GM18868 (cell line): ENCODE results near the gene TPRA1.

Source experiments
- ATAC-seq: cut with Tn5 transposase; IDR thresholded peaks from one replicate; pipeline ENCODE4 v1.9.1; 2021; ENCODE audit warnings: mild to moderate bottlenecking, moderate library complexity; ENCODE audit not compliant: unreplicated experiment

Gene TPRA1

GRCh38 chr3:127590593-127591465, at the start of gene TPRA1:
Gene TPRA1, minus strand, starts transcription at chr3:127590733. Its CDS starts 10,587 bp downstream, at chr3:127580146.
- ATAC-seq: peak; percentile 73

DNA sequence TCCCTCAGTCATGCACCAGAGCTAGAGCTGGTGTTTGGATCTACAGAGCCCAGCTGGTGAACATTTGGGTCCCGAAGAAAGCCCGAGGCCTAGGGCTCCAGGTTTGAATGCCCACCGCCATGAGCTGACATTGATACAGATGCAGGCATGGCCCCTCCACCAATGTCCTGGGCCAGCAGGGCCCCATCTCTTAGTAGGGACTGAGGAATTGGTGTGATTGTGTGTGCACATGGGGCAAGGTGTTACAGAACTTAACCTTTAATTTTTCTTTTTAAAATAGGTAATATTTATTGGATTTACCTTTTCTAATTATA, 49.5 kb upstream of the TPRA1 start:
- no peak for ATAC-seq

- no peak for ATAC-seq
Observed at GRCh38 chr3:127639173-127640041, 48.9 kb upstream of the TPRA1 start.

DNA sequence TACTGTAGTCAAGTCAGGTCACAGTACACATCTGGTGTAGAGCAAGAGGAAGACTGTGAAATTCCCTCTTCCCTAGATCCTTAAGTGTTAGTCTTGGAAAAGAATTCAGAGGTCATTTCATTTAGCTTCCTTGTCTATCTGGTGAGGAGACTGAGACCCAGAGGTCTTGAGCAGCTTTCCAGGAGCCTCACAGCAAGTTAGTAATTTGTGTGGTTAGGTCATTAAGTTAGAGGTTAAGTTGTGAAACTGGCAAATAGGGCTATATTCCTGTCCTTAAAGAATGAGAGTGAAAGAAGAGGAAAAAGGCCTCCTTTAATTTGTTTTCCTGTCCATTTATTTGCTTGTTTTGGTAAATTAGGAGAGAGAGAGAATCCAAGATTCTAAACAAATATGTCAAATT, 47.4 kb upstream of the TPRA1 start:
- no peak for ATAC-seq

GRCh38 chr3:127637546-127637945, 47.0 kb upstream of the TPRA1 start:
- no peak for ATAC-seq

GRCh38 chr3:127634653-127635052, 44.1 kb upstream of the TPRA1 start:
- ATAC-seq: no peak

DNA sequence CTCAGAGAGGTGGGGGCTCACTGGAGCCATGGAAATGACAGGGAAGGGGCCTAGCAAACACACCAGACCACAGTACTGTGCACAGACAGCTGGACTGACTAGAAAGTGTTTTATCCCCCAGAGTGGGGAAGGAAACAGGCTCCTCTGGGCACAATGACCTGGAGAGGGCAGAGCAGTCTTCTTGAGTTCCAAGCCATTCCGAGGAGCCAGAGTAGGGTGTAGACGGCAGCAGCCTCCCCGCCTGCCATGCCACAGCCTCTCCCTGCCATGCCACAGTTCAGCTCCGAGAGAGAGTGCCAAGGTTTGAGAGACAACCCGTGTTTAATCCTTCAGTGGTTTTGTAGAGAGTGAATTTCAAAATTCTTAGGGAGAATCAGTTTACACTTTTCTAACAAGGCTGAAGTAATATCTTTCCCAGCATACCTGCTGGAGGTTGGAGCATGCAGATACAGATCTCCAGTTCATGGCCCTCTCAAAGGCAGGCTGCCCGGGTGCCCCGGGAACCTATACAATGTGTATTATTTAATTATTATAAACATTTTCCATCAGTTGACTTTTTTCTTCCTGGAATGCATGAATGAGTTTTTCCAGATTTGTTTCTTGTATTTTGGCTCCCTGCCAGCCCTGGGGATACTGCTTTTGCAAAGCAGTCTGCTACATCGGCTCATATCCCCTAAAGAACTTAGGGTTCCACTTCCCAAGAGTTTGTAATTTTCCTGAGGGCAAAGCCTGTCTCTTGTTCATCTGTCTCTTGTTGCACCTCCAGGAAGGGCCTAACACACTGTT, 41.7 kb upstream of the TPRA1 start:
- no peak for ATAC-seq

DNA sequence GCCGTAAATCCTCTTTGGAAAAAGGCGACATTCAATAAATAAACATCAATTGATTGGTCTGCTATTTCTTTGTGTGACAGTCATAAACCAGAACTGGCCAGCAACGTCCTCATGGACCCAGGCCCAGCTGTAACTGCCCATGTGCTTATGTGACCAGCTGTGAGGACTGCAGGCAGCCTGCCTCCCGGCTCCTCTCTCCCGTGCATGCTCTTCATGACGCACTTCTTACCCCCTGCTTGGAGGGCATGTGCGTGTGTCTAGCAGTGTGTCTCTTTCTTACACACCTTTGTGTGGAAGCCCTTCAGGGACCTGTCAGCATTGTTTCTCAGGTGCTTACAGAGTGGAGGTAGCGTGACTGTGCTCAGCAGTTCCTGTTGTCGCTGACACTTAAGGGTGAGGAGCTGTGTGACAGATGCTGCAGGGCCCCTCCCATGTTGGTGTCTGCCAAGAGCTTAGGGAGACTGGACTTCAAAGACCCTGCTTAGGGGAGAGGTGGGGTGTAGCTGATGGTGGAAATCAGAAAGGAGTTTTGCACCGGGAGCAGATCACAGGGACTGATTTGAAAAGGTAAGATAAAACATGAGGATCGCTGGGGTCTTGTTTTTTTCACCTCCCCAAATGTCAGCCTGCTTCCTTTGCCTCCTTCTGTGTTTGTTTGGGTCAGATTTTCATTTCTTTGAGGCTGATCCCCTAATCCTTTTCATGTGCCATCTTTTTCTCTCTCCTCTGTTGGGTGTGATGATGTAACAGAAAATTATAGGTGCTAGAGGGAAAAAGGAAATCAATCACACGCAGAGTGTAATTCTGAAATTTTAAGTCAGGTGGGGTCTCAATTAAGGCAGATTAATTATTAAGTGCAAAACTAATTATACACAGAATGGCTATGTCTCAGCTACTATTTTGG, 40.5 kb upstream of the TPRA1 start:
- no peak for ATAC-seq

GRCh38 chr3:127629467-127630403, 39.2 kb upstream of the TPRA1 start:
- no peak for ATAC-seq

- no peak for ATAC-seq
Observed at GRCh38 chr3:127628788-127629466, 38.4 kb upstream of the TPRA1 start, which contains the start of gene PODXL2. Gene PODXL2, plus strand, starts transcription at chr3:127629185. Its CDS starts 35 bp downstream, at chr3:127629220.

GRCh38 chr3:127628426-127628787, 37.9 kb upstream of the TPRA1 start:
- ATAC-seq: no peak

- no peak for ATAC-seq
Observed at GRCh38 chr3:127625821-127626220, 35.3 kb upstream of the TPRA1 start.

GRCh38 chr3:127624063-127624462, 33.5 kb upstream of the TPRA1 start:
- ATAC-seq: no peak

- ATAC-seq: no peak
Observed at GRCh38 chr3:127622772-127623576, 32.4 kb upstream of the TPRA1 start.

GRCh38 chr3:127622031-127622430, 31.5 kb upstream of the TPRA1 start:
- ATAC-seq: no peak

DNA sequence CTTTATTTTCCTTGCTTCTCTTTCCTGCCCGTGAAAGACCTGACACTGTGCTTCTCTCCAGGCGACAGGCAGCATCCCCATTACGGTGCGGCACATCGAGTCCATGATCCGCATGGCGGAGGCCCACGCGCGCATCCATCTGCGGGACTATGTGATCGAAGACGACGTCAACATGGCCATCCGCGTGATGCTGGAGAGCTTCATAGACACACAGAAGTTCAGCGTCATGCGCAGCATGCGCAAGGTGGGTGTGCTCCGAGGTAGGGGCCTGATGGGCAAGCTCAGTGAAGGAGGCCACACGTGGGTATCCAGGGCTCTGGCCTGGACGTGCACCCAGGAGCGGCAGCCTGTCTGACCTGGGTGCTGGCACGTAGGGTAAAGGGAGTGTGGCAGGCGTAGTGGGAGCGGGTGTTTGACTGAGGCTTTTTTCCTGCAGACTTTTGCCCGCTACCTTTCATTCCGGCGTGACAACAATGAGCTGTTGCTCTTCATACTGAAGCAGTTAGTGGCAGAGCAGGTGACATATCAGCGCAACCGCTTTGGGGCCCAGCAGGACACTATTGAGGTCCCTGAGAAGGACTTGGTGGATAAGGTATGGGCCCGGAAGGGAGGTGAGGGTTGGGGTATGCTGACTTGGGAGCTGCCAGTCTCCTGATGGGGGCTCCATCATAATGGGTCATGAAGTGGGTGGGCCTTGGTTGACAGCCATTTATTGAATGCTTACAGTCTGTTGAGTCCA, 30.3 kb upstream of the TPRA1 start:
- no peak for ATAC-seq

DNA sequence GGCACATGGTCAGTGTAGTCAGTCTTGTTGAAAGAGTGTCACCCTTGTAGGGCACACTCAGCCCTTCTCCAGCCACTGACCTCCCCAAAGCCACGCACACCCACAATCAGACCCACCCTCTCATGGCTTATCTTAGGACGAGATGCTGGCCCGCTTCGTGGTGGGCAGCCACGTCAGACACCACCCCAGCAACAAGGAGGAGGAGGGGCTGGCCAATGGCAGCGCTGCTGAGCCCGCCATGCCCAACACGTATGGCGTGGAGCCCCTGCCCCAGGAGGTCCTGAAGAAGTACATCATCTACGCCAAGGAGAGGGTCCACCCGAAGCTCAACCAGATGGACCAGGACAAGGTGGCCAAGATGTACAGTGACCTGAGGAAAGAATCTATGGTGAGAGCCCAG, 28.4 kb upstream of the TPRA1 start:
- no peak for ATAC-seq
